H9 (cell line): ENCODE results near the gene CLOCK. TPM values are rescaled to one million over a fixed set of nuclear protein-coding genes. Genes with fewer than 3 reads are reported as not detected.
A peak's percentile ranks its signal among the peaks of the same experiment; 100 is the strongest.

ENCODE experiments used
- DNase-seq: peaks from one replicate; pipeline ENCODE4 v3.0.0-alpha.2; 2017
- H2AFZ ChIP-seq: one replicate; pipeline ENCODE4 v1.6.1; 2013; ENCODE audit warnings: mild to moderate bottlenecking, low read length, control low read depth, moderate library complexity
- H2AK5ac ChIP-seq: 2 replicates; pipeline ENCODE4 v1.6.1; 2013; ENCODE audit warnings: low read length, control low read depth, mixed read lengths; ENCODE audit not compliant: insufficient read length
- H2BK120ac ChIP-seq: one replicate; pipeline ENCODE4 v1.6.1; 2013; ENCODE audit warnings: low read depth, mild to moderate bottlenecking, low read length, control low read depth, inconsistent platforms; ENCODE audit not compliant: poor library complexity, severe bottlenecking
- H2BK12ac ChIP-seq: 2 replicates; pipeline ENCODE4 v1.6.1; 2013; ENCODE audit warnings: low read length, control low read depth, mixed read lengths, low read depth; ENCODE audit not compliant: insufficient read length
- H2BK15ac ChIP-seq: 2 replicates; pipeline ENCODE4 v1.6.1; 2013; ENCODE audit warnings: low read depth, low read length, control low read depth
- H2BK20ac ChIP-seq: one replicate; pipeline ENCODE4 v1.6.1; 2013; ENCODE audit warnings: low read depth, mild to moderate bottlenecking, low read length, control low read depth, inconsistent platforms; ENCODE audit not compliant: poor library complexity, severe bottlenecking
- H2BK5ac ChIP-seq: 2 replicates; pipeline ENCODE4 v1.6.1; 2013; ENCODE audit warnings: low read length, control low read depth, mixed read lengths; ENCODE audit not compliant: insufficient read length
- H3K14ac ChIP-seq: 2 replicates; pipeline ENCODE4 v1.6.1; 2013; ENCODE audit warnings: low read length, control low read depth; ENCODE audit not compliant: insufficient read depth
- H3K18ac ChIP-seq: 2 replicates; pipeline ENCODE4 v1.6.1; 2013; ENCODE audit warnings: low read depth, mild to moderate bottlenecking, mixed read lengths, low read length, control low read depth; ENCODE audit not compliant: insufficient read length
- H3K23ac ChIP-seq: 2 replicates; pipeline ENCODE4 v1.6.1; 2013; ENCODE audit warnings: low read length, control low read depth, mixed read lengths, low read depth; ENCODE audit not compliant: insufficient read length
- H3K23me2 ChIP-seq: 2 replicates; pipeline ENCODE4 v1.6.1; 2013; ENCODE audit warnings: low read depth, mild to moderate bottlenecking, mixed read lengths, low read length, control low read depth; ENCODE audit not compliant: insufficient read length, poor library complexity, severe bottlenecking
- H3K27ac ChIP-seq: 2 replicates; pipeline ENCODE4 v1.5.1; 2013; ENCODE audit warnings: low read length, control low read depth, mixed read lengths, low read depth; ENCODE audit not compliant: insufficient read length
- H3K27me3 ChIP-seq: 2 replicates; pipeline ENCODE4 v1.6.1; 2013; ENCODE audit warnings: low read length, control low read depth, inconsistent platforms; ENCODE audit not compliant: insufficient read depth
- H3K4ac ChIP-seq: 2 replicates; pipeline ENCODE4 v1.6.1; 2013; ENCODE audit warnings: low read depth, mild to moderate bottlenecking, control low read depth, inconsistent platforms, low read length, moderate library complexity
- H3K4me1 ChIP-seq: 2 replicates; pipeline ENCODE4 v1.6.1; 2013; ENCODE audit warnings: low read length, control low read depth, inconsistent platforms; ENCODE audit not compliant: insufficient read depth
- H3K4me2 ChIP-seq: 2 replicates; pipeline ENCODE4 v1.6.1; 2013; ENCODE audit warnings: low read length, control low read depth, mixed read lengths; ENCODE audit not compliant: insufficient read length, insufficient read depth
- H3K56ac ChIP-seq: 2 replicates; pipeline ENCODE4 v1.6.1; 2013; ENCODE audit warnings: low read depth, mild to moderate bottlenecking, mixed read lengths, low read length, control low read depth; ENCODE audit not compliant: insufficient read length
- H3K79me1 ChIP-seq: 2 replicates; pipeline ENCODE4 v1.6.1; 2013; ENCODE audit warnings: low read depth, mild to moderate bottlenecking, moderate library complexity, low read length, control low read depth, inconsistent platforms; ENCODE audit not compliant: insufficient read depth, poor library complexity, severe bottlenecking
- H3K79me2 ChIP-seq: 2 replicates; pipeline ENCODE4 v1.6.1; 2013; ENCODE audit warnings: low read length, control low read depth, inconsistent platforms; ENCODE audit not compliant: insufficient read depth
- H3K9ac ChIP-seq: 2 replicates; pipeline ENCODE4 v1.6.1; 2013; ENCODE audit warnings: low read length, control low read depth, mixed read lengths; ENCODE audit not compliant: insufficient read length; ENCODE audit errors: extremely low read depth
- H3K9me3 ChIP-seq: one replicate; pipeline ENCODE4 v1.6.1; 2013; ENCODE audit warnings: low read depth, low read length, inconsistent platforms; ENCODE audit not compliant: control insufficient read depth
- H3T11ph ChIP-seq: one replicate; pipeline ENCODE4 v1.6.1; 2013; ENCODE audit warnings: mild to moderate bottlenecking, low read length, control low read depth, inconsistent platforms
- H4K20me1 ChIP-seq: one replicate; pipeline ENCODE4 v1.6.1; 2013; ENCODE audit not compliant: control insufficient read depth, insufficient read length, insufficient read depth
- H4K5ac ChIP-seq: 2 replicates; pipeline ENCODE4 v1.6.1; 2013; ENCODE audit warnings: low read depth, mild to moderate bottlenecking, mixed read lengths, low read length, control low read depth; ENCODE audit not compliant: insufficient read length
- H4K8ac ChIP-seq: replicated peaks from 2 replicates; pipeline ENCODE4 v1.6.1; 2013; ENCODE audit warnings: low read length, control low read depth, mixed read lengths, low read depth; ENCODE audit not compliant: insufficient read length
- H4K91ac ChIP-seq: 2 replicates; pipeline ENCODE4 v1.6.1; 2013; ENCODE audit warnings: low read depth, mild to moderate bottlenecking, moderate library complexity, mixed read lengths, low read length, control low read depth; ENCODE audit not compliant: insufficient read length
- H3K27ac Mint-ChIP-seq, 3 experiments: 2 replicates in 2 of 3; 3 replicates in 1 of 3; pipeline ENCODE4 v1.8.0; 2020 to 2021; ENCODE audit warnings: mixed read lengths in 3 of 3, mild to moderate bottlenecking in 1 of 3, moderate library complexity in 1 of 3
- H3K27me3 Mint-ChIP-seq: 2 replicates; pipeline ENCODE4 v1.8.0; 2021; ENCODE audit warnings: low read depth, mild to moderate bottlenecking, moderate library complexity, mixed read lengths
- H3K36me3 Mint-ChIP-seq, 3 experiments: 2 replicates in 2 of 3; 3 replicates in 1 of 3; pipeline ENCODE4 v1.8.0; 2020 to 2021; ENCODE audit warnings: low read depth in 3 of 3, mixed read lengths in 3 of 3; ENCODE audit not compliant: insufficient read depth in 1 of 3
- H3K4me1 Mint-ChIP-seq, 2 experiments: 2 replicates each; pipeline ENCODE4 v1.8.0; 2020; ENCODE audit warnings: mixed read lengths in 2 of 2
- H3K4me3 Mint-ChIP-seq, 2 experiments: 2 replicates in 1 of 2; 3 replicates in 1 of 2; pipeline ENCODE4 v1.8.0; 2020 to 2021; ENCODE audit warnings: mild to moderate bottlenecking in 2 of 2, mixed read lengths in 2 of 2, moderate library complexity in 1 of 2
- H3K9me3 Mint-ChIP-seq, 2 experiments: 2 replicates in 1 of 2; 3 replicates in 1 of 2; pipeline ENCODE4 v1.8.0; 2020; ENCODE audit warnings: mild to moderate bottlenecking in 2 of 2, mixed read lengths in 2 of 2, moderate library complexity in 1 of 2
- CTCF ChIP-seq: fragments of 200-600 bp; sonication (generic); conservative IDR thresholded peaks from 3 replicates; pipeline ENCODE4 v1.8.0; 2021; ENCODE audit warnings: antibody characterized with exemption, mild to moderate bottlenecking
- WGBS: extraction: QIAGEN DNeasy Blood & Tissue Kit; methylation state at CpG from one replicate; pipeline ENCODE4 v1.1.7; 2013; ENCODE audit warnings: missing lambda C conversion rate, low lambda C conversion rate, mixed read lengths; ENCODE audit not compliant: insufficient read length; ENCODE audit errors: extremely low coverage; 5-methylcytosine and 5-hydroxymethylcytosine counted together
- total RNA-seq: library from RNA; stranded (reverse); gene quantifications from 2 replicates; pipeline ENCODE4 v1.2.1, GENCODE V29; 2021

CLOCK gene
- total RNA-seq, 1 experiment from 2014 or later: 16.2 TPM

DNA sequence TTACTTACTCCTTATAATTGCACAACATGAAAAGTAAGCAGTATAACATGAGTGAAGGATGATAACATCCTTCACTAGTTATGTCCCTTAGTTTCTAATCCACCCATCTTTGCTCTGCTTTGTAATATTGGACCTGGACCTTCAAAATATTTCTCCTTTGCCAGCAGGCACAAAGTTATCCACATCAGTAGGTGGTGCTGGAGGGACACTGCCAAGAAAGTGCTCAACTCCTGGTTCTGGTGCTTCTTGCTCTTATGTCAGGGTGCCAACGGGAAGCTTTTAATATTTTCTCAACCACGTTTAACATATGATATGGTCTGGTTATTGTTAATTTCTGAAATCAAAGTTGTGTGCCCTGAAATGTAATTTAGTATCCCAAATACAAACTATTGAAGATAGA, 101.9 kb downstream of the CLOCK start:
- WGBS: no CpG with 5 or more reads among the region's 2 CpGs
- peak; percentile 46; the same call in 2 of the 3 replicates for TF ChIP-seq CTCF

More for the DNA sequence above, 101.9 kb downstream of the CLOCK start:
- Histone ChIP-seq H2BK20ac (no peak overlapping the region), H3K9ac (no peak overlapping the region), H3K4ac (no peak overlapping the region), H3K18ac (no peak overlapping the region), H2BK12ac (no peak overlapping the region), H3K23me2 (no peaks in the 10 kb centered on the region), H3K9me3 (no peaks in the 10 kb centered on the region), H3K79me2 (no peaks in the 10 kb centered on the region), H3T11ph (no peak overlapping the region), H3K56ac (no peak overlapping the region), H4K8ac (no peak overlapping the region), H3K14ac (no peak overlapping the region), H3K23ac (no peak overlapping the region), H3K79me1 (no peaks in the 10 kb centered on the region), H4K91ac (no peak overlapping the region), H3K27ac (no peak overlapping the region), H2AK5ac (no peak overlapping the region), H3K4me1 (no peaks in the 10 kb centered on the region), H4K5ac (no peak overlapping the region), H3K27me3 (no peaks in the 10 kb centered on the region), H4K20me1 (no peaks in the 10 kb centered on the region), H3K4me2 (no peak overlapping the region), H2BK5ac (no peak overlapping the region), H2AFZ (no peak overlapping the region), H2BK15ac (no peak overlapping the region), H2BK120ac (no peak overlapping the region)
- Mint-ChIP-seq H3K27me3 (no peaks in the 10 kb centered on the region), H3K27ac (no peak overlapping the region), H3K4me1 (no peaks in the 10 kb centered on the region), H3K9me3 (no peaks in the 10 kb centered on the region), H3K4me3 (no peak overlapping the region), H3K36me3 (peaks cover 9 to 53% (median 43%) of the 10 kb centered on the region in 3 experiments; a peak in 6 of 7 replicates)
- no peak for DNase-seq
